IMR-90 (cell line): Measurements from ENCODE around the gene SLC10A3. TPM values are rescaled to one million over a fixed set of nuclear protein-coding genes. Genes with fewer than 3 reads are reported as not detected.

Experiments used
- ATAC-seq: fragments of 200-7000 bp; cut with Tn5 transposase; 2 replicates; pipeline ENCODE4 v1.9.1; 2020; ENCODE audit warnings: low read depth, mild to moderate bottlenecking, moderate library complexity
- BruUV-seq: library from RNA; stranded (reverse); fragments of 400-500 nt; replicated peaks from 2 replicates; lab custom pipeline; 2021; lab: Mats Ljungman, UMichigan
- CTCF ChIA-PET: fragments of 300-600 bp; formaldehyde crosslinking; extraction: SDS; loops from one replicate; lab custom pipeline; 2021; ENCODE audit warnings: antibody characterized with exemption; lab: Yijun Ruan, JAX
- POLR2A ChIA-PET: fragments of 300-600 bp; sonication (Branson Sonifier 250); formaldehyde crosslinking; loops from one replicate; lab custom pipeline; 2022; ENCODE audit warnings: antibody characterized with exemption; ENCODE audit not compliant: unreplicated experiment; lab: Charles Lee
- DNase-seq: peaks from one replicate; pipeline ENCODE4 v3.0.0; 2013
- H2AFZ ChIP-seq: replicated peaks from 2 replicates; pipeline ENCODE3; 2013; ENCODE audit warnings: low read length, mild to moderate bottlenecking; ENCODE audit not compliant: poor library complexity
- H2AK5ac ChIP-seq: 2 replicates; pipeline ENCODE4 v1.6.1; 2013; ENCODE audit warnings: low read depth, low read length, inconsistent platforms
- H2AK9ac ChIP-seq: replicated peaks from 2 replicates; pipeline ENCODE3; 2013; ENCODE audit warnings: mild to moderate bottlenecking, low read depth, low read length, moderate library complexity; ENCODE audit not compliant: poor library complexity
- H2BK120ac ChIP-seq: 2 replicates; pipeline ENCODE4 v1.6.1; 2013; ENCODE audit warnings: low read depth, low read length, inconsistent platforms
- H2BK15ac ChIP-seq: 3 replicates; pipeline ENCODE4 v1.6.1; 2013; ENCODE audit warnings: low read depth, low read length, inconsistent platforms
- H2BK20ac ChIP-seq: 2 replicates; pipeline ENCODE4 v1.6.1; 2013; ENCODE audit warnings: low read depth, mild to moderate bottlenecking, inconsistent platforms, low read length, moderate library complexity
- H2BK5ac ChIP-seq: 2 replicates; pipeline ENCODE4 v1.6.1; 2013; ENCODE audit warnings: mild to moderate bottlenecking, low read depth, low read length, inconsistent platforms; ENCODE audit not compliant: poor library complexity, severe bottlenecking
- H3K14ac ChIP-seq: replicated peaks from 2 replicates; pipeline ENCODE4 v1.6.1; 2013; ENCODE audit warnings: low read depth, low read length, inconsistent platforms
- H3K18ac ChIP-seq: 2 replicates; pipeline ENCODE4 v1.6.1; 2013; ENCODE audit warnings: low read depth, low read length, control low read depth
- H3K23ac ChIP-seq: 2 replicates; pipeline ENCODE4 v1.6.1; 2013; ENCODE audit warnings: low read depth, low read length, inconsistent platforms
- H3K27ac ChIP-seq: 2 replicates; pipeline ENCODE4 v1.5.1; 2013; ENCODE audit warnings: mild to moderate bottlenecking, control low read depth, low read length; ENCODE audit not compliant: insufficient read depth
- H3K27me3 ChIP-seq: 2 replicates; pipeline ENCODE4 v1.6.1; 2013; ENCODE audit warnings: low read length; ENCODE audit not compliant: control insufficient read depth, insufficient read depth
- H3K36me3 ChIP-seq: 2 replicates; pipeline ENCODE4 v1.6.1; 2013; ENCODE audit warnings: low read length, mixed read lengths; ENCODE audit not compliant: control insufficient read depth, insufficient read depth
- H3K4ac ChIP-seq: 2 replicates; pipeline ENCODE4 v1.6.1; 2013; ENCODE audit warnings: low read depth, low read length, inconsistent platforms
- H3K4me1 ChIP-seq: 2 replicates; pipeline ENCODE4 v1.6.1; 2013; ENCODE audit warnings: low read length, mixed read lengths; ENCODE audit not compliant: control insufficient read depth, insufficient read depth
- H3K4me2 ChIP-seq: 2 replicates; pipeline ENCODE4 v1.6.1; 2013; ENCODE audit warnings: low read depth, mild to moderate bottlenecking, control low read depth, low read length, moderate library complexity
- H3K4me3 ChIP-seq: 2 replicates; pipeline ENCODE4 v1.5.1; 2013; ENCODE audit warnings: low read depth, mild to moderate bottlenecking, control low read depth, low read length, moderate library complexity; ENCODE audit not compliant: insufficient read depth
- H3K56ac ChIP-seq: 2 replicates; pipeline ENCODE4 v1.6.1; 2013; ENCODE audit warnings: low read length, inconsistent platforms; ENCODE audit not compliant: insufficient read depth; ENCODE audit errors: extremely low read depth
- H3K79me1 ChIP-seq, 2 experiments: 2 replicates each; pipeline ENCODE4 v1.6.1; 2013; ENCODE audit warnings: low read length in 2 of 2, inconsistent platforms in 1 of 2, low read depth in 1 of 2
- H3K9ac ChIP-seq: 2 replicates; pipeline ENCODE4 v1.6.1; 2013; ENCODE audit warnings: low read depth, low read length, control low read depth
- H3K9me1 ChIP-seq: 2 replicates; pipeline ENCODE4 v1.6.1; 2013; ENCODE audit warnings: low read length, inconsistent platforms; ENCODE audit not compliant: insufficient read depth
- H3K9me3 ChIP-seq: 2 replicates; pipeline ENCODE4 v1.6.1; 2013; ENCODE audit warnings: low read length; ENCODE audit not compliant: control insufficient read depth, insufficient read depth
- H4K20me1 ChIP-seq: 2 replicates; pipeline ENCODE4 v1.6.1; 2013; ENCODE audit warnings: low read length, inconsistent platforms; ENCODE audit not compliant: insufficient read depth
- H4K5ac ChIP-seq: 2 replicates; pipeline ENCODE4 v1.6.1; 2013; ENCODE audit warnings: mild to moderate bottlenecking, low read depth, low read length, control low read depth
- H4K8ac ChIP-seq, 2 experiments: 2 replicates each; pipeline ENCODE4 v1.6.1; 2013; ENCODE audit warnings: low read depth in 2 of 2, low read length in 2 of 2, control low read depth in 1 of 2, inconsistent platforms in 1 of 2
- H4K91ac ChIP-seq: 2 replicates; pipeline ENCODE4 v1.6.1; 2013; ENCODE audit warnings: low read depth, low read length, inconsistent platforms; ENCODE audit not compliant: insufficient read depth
- CEBPB ChIP-seq: IDR thresholded peaks from 2 replicates; pipeline ENCODE4 v1.6.1; 2012; ENCODE audit warnings: low read depth, low read length, improper control_type of control experiment
- MAFK ChIP-seq: IDR thresholded peaks from 2 replicates; pipeline ENCODE4 v1.6.1; 2012; ENCODE audit warnings: low read depth, low read length, improper control_type of control experiment
- MAZ ChIP-seq: IDR thresholded peaks from 2 replicates; pipeline ENCODE4 v1.6.1; 2012; ENCODE audit warnings: low read depth, mild to moderate bottlenecking, low read length, improper control_type of control experiment, moderate library complexity, borderline replicate concordance
- USF2 ChIP-seq: fragments of 150-350 bp; IDR thresholded peaks from 2 replicates; pipeline ENCODE4 v1.6.1; 2017; ENCODE audit warnings: mild to moderate bottlenecking, antibody characterized with exemption, low read length, low read depth
- WGBS, 2 experiments: methylation state at CpG; one replicate each; pipeline versions ENCODE4 v1.1.5 to v1.1.7; 2013; ENCODE audit warnings: missing lambda C conversion rate in 2 of 2; ENCODE audit not compliant: insufficient read length in 1 of 2; ENCODE audit errors: extremely low coverage in 2 of 2; 5-methylcytosine and 5-hydroxymethylcytosine counted together
- dilution Hi-C: fragments of 300-500 bp; cut with HindIII; formaldehyde crosslinking; loops from one replicate; pipeline ENCODE4 v1.14.3; 2018; ENCODE audit warnings: low sequenced_read_pairs; ENCODE audit not compliant: unreplicated experiment
- in situ Hi-C: fragments of 300-500 bp; cut with MboI; formaldehyde crosslinking; loops from 3 replicates; pipeline ENCODE4 v1.14.3; 2019; ENCODE audit warnings: low sequenced_read_pairs, inconsistent platforms, mixed read lengths
- intact Hi-C: fragments of 100-400 bp; cut with micrococcal nuclease; formaldehyde crosslinking; loops from 2 replicates; pipeline ENCODE4 v1.10.0; 2022
- polyA plus RNA-seq, 3 experiments: library from polyadenylated mRNA; depleted of rRNA; stranded (reverse); fragments of >200 nt; gene quantifications; 2 replicates each; pipeline ENCODE4 v1.2.3, GENCODE V29; 2012; ENCODE audit warnings: low replicate concordance in 1 of 3
- total RNA-seq: library from RNA; depleted of rRNA; stranded (reverse); fragments of >200 nt; gene quantifications from 2 replicates; pipeline ENCODE4 v1.2.3, GENCODE V29; 2012

Gene SLC10A3
- total and polyA plus RNA-seq, 2 of the 4 experiments (the other 2 are of a cell fraction): 15.2 to 24.6 TPM

DNA sequence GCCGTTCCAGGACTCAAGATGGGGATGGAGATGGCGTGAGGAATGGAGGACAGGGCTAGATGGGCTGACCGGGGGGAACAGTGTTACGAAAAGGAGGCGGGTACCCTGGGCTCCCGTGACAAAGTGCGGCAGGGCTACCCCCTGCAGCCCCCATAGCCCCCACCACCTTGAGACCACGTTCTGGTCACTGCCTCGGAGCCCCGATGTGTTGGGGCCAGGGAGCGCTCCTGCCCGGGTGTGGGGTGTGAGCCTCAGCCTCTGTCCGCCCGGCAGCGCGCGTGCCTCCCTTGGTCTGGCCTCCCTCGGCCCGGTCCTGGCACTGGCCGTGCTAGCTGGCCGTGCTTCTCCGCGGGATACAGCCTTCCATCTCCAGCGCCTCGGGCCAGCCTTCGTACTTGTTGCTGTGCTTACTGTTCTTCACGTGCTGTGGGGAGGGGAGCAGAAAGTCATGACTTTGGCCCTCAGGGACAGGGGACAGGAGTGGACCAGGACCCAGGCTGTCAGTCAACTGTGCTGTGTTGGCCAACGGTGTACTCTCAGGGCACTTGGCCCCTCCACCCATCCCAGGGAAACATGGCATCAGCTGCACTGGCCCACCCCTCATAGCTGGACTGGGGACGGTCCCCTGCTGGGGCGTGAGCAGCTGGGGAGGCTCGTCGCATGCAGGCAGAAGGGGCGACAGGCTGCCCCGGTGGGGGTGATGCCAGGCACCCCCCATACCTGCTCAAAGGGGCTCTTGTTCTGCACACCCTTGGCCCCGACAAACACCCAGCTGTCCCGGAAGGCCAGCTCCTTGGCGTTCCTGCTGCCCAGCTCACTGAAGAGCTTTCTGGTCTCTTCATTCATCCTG lies 16.3 kb upstream of the SLC10A3 start (continued):
- TF ChIP-seq MAFK: no peak

DNA sequence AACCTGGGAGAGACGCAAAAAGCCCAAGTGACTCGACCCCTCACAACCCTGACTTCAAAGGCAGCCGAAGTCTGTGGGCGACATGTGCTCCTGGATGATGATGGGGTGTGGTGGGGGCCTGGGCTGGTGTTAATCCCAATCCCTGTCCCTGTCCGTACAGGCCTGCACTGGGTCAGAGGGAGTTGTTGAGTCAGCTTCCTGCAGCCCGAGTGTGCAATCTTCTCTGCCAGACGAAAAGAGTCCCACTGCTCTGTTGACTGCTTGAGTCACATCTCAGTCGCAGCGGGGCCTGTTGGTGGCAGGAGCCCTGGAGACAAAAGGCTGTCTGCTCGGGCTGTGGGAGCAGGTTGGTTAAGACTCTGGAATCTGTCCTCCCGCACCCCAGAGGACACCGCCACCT lies 15.3 kb upstream of the SLC10A3 start:
- in situ Hi-C loops (no loop called here), dilution Hi-C loops (no loop called here), intact Hi-C loops (no loop called here)
- H3K79me1 ChIP-seq: no peaks in the 10 kb centered on the region; a peak in 1 of 4 replicates
- peaks cover 10% of the 10 kb centered on the region; the same call in 1 of the 2 replicates for H3K36me3 ChIP-seq
- peak overlapping the region; percentile 58 for H2BK5ac ChIP-seq
- H2BK20ac ChIP-seq: no peak overlapping the region; the same call in 1 of the 2 replicates
- H4K5ac ChIP-seq: no peak overlapping the region
- BruUV-seq: no TSS peak
- no peak overlapping the region for H3K4me2 ChIP-seq
- H3K9me3 ChIP-seq: peaks cover 5% of the 10 kb centered on the region; the same call in 1 of the 2 replicates
- peak overlapping the region; percentile 69; the same call in 1 of the 2 replicates for H2AK5ac ChIP-seq
- no peak overlapping the region for H4K91ac ChIP-seq
- H4K8ac ChIP-seq: peak overlapping the region in 1 of 2 experiments; percentile 22; a peak in 1 of 4 replicates
- ChIA-PET CTCF (no interaction called here), POLR2A (no interaction called here)
- peaks cover 2% of the 10 kb centered on the region; the same call in 1 of the 2 replicates for H3K4me1 ChIP-seq
- ATAC-seq: peak; percentile 89
- H3K18ac ChIP-seq: no peak overlapping the region
- no peak overlapping the region for H3K23ac ChIP-seq
- no peaks in the 10 kb centered on the region for H3K27me3 ChIP-seq
- no peak overlapping the region for H3K4me3 ChIP-seq
- H3K9me1 ChIP-seq: peaks cover 4% of the 10 kb centered on the region; the same call in 1 of the 2 replicates
- peak overlapping the region; percentile 35; the same call in 1 of the 2 replicates for H2BK120ac ChIP-seq
- H2BK15ac ChIP-seq: no peak overlapping the region
- no peak overlapping the region for H3K14ac ChIP-seq
- 60% methylated on average over 6 of the region's 12 CpGs; no CpG with 5 or more reads in 1 of the 2 experiments for WGBS, 2 experiments
- peak; percentile 62 for DNase-seq
- TF ChIP-seq USF2 (no peak), MAZ (no peak), CEBPB (peak; percentile 59; the same call in 1 of the 2 replicates)
- peak overlapping the region; percentile 5 for H2AK9ac ChIP-seq
- peak overlapping the region; percentile 63 for H2AFZ ChIP-seq
- H3K9ac ChIP-seq: no peak overlapping the region; the same call in 1 of the 2 replicates
- H3K56ac ChIP-seq: no peak overlapping the region
- H4K20me1 ChIP-seq: no peaks in the 10 kb centered on the region
- no peak overlapping the region for H3K27ac ChIP-seq
- H3K4ac ChIP-seq: peak overlapping the region; percentile 67
